22Rv1 (cell line): Measurements from ENCODE around the gene SLC39A5.

ENCODE experiments used
- CTCF ChIP-seq: fragments of 450-650 bp; IDR thresholded peaks from 2 replicates; pipeline ENCODE4 v1.5.1; 2017; ENCODE audit warnings: mild to moderate bottlenecking
- ZFX ChIP-seq: fragments of 450-650 bp; IDR thresholded peaks from 2 replicates; pipeline ENCODE4 v1.6.1; 2017; ENCODE audit warnings: antibody characterized with exemption, borderline replicate concordance

GRCh38 chr12:56257491-56258067, 27.7 kb downstream of the SLC39A5 start:
- TF ChIP-seq CTCF (no peak), ZFX (no peak)
